ENCODE measurements around the gene APMAP.
"Not testable (repeated sequence)": the region's sequence is repeated elsewhere in the genome, so short reads cannot be mapped to it uniquely, and the experiment has no call there.

Gene APMAP

DNA sequence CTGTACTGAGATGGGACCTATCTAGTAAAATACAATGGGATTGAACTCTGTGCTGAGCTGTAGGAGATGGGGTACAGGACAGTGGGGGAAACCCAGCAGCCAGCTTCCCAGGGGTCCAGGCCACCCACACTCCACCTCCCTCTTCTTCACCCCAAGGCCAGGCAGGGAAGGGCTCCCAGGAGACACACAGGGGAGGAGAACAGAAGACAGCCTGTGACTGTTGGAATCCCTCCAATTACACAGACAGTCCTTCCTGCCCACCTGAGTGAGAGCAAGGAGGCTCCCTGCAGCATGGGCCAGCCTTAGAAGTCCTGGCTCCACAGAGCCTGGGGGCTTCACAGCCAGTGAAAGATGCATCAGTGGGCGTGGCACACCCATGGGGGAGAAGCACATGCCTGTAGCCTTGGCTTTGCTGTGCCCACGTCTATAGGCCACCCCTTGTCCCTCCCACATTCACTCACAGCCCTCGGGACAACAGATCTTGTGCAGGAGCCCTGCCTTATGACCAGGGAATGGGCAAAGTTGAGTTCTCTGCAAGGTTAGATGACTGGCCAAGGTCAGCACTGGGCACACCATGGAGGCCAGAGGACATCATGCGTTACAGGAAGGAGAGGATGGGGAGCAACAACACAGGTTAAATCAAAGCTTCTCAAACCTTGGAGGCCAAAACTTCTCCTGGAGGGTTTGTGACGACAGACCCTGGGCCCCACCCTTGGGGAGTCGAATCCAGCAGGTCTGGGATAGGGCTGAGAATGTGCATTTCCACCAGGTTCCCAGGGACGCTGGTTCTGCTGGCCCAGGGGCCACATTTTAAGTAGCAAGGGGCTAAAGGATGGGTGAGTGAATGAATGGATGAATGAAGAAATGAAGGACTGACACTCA is 55.8 kb downstream of the APMAP start:
- DNase-seq (ENCODE audit: low read depth): no peak
- TF ChIP-seq, protein P1, sequence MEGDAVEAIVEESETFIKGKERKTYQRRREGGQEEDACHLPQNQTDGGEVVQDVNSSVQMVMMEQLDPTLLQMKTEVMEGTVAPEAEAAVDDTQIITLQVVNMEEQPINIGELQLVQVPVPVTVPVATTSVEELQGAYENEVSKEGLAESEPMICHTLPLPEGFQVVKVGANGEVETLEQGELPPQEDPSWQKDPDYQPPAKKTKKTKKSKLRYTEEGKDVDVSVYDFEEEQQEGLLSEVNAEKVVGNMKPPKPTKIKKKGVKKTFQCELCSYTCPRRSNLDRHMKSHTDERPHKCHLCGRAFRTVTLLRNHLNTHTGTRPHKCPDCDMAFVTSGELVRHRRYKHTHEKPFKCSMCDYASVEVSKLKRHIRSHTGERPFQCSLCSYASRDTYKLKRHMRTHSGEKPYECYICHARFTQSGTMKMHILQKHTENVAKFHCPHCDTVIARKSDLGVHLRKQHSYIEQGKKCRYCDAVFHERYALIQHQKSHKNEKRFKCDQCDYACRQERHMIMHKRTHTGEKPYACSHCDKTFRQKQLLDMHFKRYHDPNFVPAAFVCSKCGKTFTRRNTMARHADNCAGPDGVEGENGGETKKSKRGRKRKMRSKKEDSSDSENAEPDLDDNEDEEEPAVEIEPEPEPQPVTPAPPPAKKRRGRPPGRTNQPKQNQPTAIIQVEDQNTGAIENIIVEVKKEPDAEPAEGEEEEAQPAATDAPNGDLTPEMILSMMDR (IDR thresholded peaks at IDR 0.05; ENCODE audit: control insufficient read depth, extremely low read depth, insufficient read depth): no peak
- no peak overlapping the region for H3K4me3 ChIP-seq (ENCODE audit: low read depth, low read length)

DNA sequence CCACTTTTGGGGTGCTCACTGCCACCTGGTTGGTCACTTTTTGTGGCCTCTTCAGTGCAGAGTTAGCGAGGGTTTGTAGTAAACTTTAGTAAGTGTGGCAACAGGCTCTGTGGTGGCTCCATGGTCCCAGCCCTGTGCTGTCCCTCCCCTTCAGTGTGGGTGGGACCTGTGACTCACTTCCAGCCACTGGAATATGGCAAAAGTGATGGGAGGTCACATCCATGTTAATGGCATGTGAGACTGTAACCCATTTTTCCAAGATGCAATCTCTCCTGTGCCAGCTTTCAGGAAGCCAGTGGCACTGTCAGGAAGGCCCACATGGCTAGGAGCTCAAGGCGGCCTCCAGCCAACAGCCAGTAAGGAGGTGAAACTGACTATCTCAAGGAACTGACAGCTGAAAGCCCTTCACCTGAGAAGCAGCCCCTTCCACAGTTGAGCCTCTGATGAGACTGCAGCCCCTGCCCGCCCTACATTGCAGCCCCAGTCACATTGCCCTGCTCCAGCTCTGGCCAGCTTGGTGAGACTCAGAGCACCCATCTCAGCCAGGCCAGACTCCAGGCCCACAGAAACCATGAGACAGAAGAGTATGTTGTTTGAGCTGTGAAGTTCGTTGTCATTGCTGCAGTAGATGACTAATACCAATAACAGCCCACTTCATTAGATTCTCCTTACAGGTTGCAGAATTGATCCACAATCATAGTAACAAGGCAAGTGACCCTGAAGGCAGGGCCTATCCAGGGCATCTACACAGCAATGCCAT is 56.6 kb downstream of the APMAP start:
- no peak for DNase-seq (ENCODE audit: low read depth)
- no peak overlapping the region for H3K4me3 ChIP-seq (ENCODE audit: low read depth, low read length)
- TF ChIP-seq, protein P1 (IDR thresholded peaks at IDR 0.05; ENCODE audit: control insufficient read depth, extremely low read depth, insufficient read depth): no peak

DNA sequence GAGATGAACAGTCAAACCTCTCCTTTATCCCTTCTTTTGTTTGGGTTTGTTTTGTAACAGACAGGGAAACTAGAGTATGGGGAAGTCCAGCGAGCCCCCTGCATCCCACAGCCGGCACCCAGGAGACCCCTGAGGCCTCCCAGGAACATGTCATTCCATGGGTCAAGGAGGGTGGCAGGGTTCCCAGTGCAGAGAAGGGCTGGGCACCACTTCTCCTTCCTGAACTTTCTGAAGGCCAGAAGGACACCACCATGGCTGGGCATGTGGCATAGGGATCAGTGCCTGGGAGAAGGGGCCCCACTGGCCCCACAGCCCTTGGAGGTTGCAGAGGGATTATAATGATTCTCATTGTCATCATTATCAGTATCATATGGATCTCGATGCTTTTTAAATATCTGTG is 57.4 kb downstream of the APMAP start:
- no peak for DNase-seq (ENCODE audit: low read depth)
- TF ChIP-seq, protein P1 (IDR thresholded peaks at IDR 0.05; ENCODE audit: control insufficient read depth, extremely low read depth, insufficient read depth): no peak
- no peak overlapping the region for H3K4me3 ChIP-seq (ENCODE audit: low read depth, low read length)

DNA sequence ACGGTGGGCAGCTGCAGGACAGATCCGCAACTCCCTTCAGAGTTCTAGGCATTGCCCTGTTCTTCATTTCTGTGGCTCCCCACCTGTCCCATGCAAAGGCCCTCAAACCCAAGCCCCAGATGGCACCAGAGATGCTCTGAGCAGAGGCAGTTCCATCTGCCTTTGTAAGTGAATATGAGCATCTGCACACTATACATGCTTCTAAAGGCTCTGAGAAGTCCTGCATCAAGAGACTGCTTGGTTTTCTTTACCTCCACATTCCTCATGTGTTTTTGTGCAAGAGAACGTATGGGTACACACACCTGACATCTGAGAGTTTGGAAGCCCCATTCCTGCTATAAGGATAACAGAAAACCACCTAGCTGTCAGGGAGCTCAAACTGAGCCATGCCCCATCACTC is 57.8 kb downstream of the APMAP start:
- TF ChIP-seq, protein P1 (IDR thresholded peaks at IDR 0.05; ENCODE audit: control insufficient read depth, extremely low read depth, insufficient read depth): no peak
- no peak overlapping the region for H3K4me3 ChIP-seq (ENCODE audit: low read depth, low read length)
- no peak for DNase-seq (ENCODE audit: low read depth)

DNA sequence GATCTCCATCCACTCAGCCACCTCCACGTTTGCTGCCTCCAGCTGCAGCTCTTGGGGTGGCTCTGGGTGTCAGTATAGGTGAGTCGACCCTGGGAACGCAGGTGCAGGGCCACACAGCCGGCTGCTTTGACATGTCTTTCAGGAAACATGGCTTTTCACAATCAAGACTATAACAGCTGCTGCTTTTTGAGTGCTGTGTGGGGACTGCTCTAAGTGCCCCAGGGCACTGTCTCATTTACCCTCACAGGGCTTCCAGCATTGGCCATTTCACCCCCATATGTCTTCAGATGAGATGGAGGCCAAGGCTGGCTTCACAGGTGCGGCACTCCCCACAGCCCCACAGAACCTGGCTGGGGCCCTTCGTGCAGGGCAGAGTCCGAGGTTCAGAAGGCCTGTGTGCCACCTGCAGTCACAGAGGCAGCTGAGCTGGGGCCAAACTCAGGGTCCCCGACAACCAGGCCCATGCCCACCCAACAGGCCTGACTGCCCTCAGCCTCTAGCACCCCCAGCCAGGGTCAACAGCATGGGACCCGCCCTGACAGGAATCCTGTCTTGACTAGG is 58.4 kb downstream of the APMAP start:
- TF ChIP-seq, protein P1 (IDR thresholded peaks at IDR 0.05; ENCODE audit: control insufficient read depth, extremely low read depth, insufficient read depth): no peak
- H3K4me3 ChIP-seq (ENCODE audit: low read depth, low read length): no peak overlapping the region
- DNase-seq (ENCODE audit: low read depth): no peak

DNA sequence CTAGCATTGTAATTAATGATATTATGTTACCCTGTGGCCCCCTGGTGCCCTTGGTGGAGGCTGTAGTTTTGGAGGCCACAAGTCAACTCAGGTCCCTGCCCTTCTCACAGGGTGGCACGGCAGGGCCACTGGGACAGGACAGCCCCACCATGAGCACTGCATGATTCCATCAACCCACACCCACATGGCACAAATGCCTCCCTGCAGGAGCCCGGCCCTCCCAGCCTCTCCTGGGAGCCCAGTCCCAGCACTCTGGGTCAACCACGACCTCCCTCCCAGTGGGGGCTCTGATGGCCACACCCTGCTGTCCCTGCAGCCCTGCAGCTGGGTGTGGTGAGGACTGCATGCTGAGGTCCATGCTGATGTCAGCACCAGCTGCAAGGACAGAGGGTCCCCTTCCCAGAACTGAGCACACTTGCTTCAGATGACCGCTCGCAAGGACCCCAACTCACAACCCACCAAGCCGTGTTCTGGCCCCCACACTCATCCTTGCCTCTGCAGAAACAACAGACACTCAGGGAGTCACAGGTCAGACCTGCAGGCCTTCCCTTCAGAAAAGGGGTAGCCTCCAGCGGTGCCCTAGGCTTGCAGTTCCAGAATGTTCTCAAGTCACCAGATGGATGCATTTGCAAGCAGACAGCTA is 59.2 kb downstream of the APMAP start:
- H3K4me3 ChIP-seq (ENCODE audit: low read depth, low read length): no peak overlapping the region
- TF ChIP-seq, protein P1 (IDR thresholded peaks at IDR 0.05; ENCODE audit: control insufficient read depth, extremely low read depth, insufficient read depth): no peak
- DNase-seq (ENCODE audit: low read depth): no peak

DNA sequence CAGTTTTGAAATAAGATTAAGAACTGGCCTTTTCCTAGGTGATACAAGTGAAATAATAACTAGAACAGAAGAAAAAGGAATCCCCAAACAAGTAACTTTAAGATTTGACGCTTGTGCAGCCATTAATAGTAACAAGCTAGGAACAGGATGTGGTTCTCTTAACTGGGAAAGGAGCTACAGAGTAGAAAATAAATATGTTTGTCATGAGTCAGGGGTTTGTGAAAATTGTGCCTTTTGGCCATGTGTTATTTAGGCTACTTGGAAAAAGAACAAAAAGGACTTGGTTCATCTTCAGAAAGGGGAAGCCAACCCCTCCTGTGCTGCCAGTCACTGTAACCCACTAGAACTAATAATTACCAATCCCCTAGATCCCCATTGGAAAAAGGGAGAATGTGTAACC is 60.7 kb downstream of the APMAP start:
- not testable (repeated sequence) for DNase-seq (ENCODE audit: low read depth); H3K4me3 ChIP-seq (ENCODE audit: low read depth, low read length)

Measured in LNCaP clone FGC (cell line).